Lower leg skin (tissue), 3 donors: ENCODE results near the gene SLC9A3.

ENCODE experiments used
- POLR2A ChIP-seq, 2 donors: fragments of 450-650 bp; IDR thresholded peaks; one replicate each; pipeline ENCODE4 v1.6.1; 2016 to 2017; ENCODE audit warnings: antibody characterized with exemption in 2 of 2, mild to moderate bottlenecking in 1 of 2, moderate library complexity in 1 of 2
- TF ChIP-seq, protein P1 (sequence below), 3 donors: fragments of 450-650 bp; IDR thresholded peaks; one replicate each; pipeline ENCODE4 v1.5.1; 2016; ENCODE audit warnings: antibody characterized with exemption in 3 of 3, mild to moderate bottlenecking in 3 of 3, moderate library complexity in 2 of 3

DNA sequence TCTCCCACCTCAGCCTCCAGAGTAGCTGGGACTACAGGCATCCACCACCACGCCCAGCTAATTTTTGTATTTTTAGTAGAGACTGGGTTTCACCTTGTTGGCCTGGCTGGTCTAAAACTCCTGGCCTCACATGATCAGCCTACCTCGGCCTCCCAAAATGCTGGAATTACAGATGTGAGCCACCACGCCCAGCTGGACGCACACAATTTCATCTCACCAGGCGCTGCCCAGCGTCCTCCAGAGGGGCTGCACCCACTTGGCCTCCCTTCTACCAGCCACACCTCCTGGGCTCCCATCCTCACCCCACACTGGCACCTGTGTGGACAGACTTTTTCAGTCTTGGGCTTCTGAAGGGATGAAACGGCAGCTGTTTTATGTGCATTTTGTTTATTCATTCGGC lies 85.1 kb downstream of the SLC9A3 start:
- TF ChIP-seq, protein P1, sequence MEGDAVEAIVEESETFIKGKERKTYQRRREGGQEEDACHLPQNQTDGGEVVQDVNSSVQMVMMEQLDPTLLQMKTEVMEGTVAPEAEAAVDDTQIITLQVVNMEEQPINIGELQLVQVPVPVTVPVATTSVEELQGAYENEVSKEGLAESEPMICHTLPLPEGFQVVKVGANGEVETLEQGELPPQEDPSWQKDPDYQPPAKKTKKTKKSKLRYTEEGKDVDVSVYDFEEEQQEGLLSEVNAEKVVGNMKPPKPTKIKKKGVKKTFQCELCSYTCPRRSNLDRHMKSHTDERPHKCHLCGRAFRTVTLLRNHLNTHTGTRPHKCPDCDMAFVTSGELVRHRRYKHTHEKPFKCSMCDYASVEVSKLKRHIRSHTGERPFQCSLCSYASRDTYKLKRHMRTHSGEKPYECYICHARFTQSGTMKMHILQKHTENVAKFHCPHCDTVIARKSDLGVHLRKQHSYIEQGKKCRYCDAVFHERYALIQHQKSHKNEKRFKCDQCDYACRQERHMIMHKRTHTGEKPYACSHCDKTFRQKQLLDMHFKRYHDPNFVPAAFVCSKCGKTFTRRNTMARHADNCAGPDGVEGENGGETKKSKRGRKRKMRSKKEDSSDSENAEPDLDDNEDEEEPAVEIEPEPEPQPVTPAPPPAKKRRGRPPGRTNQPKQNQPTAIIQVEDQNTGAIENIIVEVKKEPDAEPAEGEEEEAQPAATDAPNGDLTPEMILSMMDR (IDR thresholded peaks at IDR 0.05): no peak
- TF ChIP-seq POLR2A (IDR thresholded peaks at IDR 0.05): no peak
